H9 (cell line): ENCODE data around the gene SEMA3F. TPM values are rescaled to one million over a fixed set of nuclear protein-coding genes. Genes with fewer than 3 reads are reported as not detected.

Experiments
- DNase-seq: peaks from one replicate; pipeline ENCODE4 v3.0.0-alpha.2; 2017
- H2AFZ ChIP-seq: one replicate; pipeline ENCODE4 v1.6.1; 2013; ENCODE audit warnings: mild to moderate bottlenecking, low read length, control low read depth, moderate library complexity
- H2AK5ac ChIP-seq: 2 replicates; pipeline ENCODE4 v1.6.1; 2013; ENCODE audit warnings: low read length, control low read depth, mixed read lengths; ENCODE audit not compliant: insufficient read length
- H2BK120ac ChIP-seq: one replicate; pipeline ENCODE4 v1.6.1; 2013; ENCODE audit warnings: low read depth, mild to moderate bottlenecking, low read length, control low read depth, inconsistent platforms; ENCODE audit not compliant: poor library complexity, severe bottlenecking
- H2BK12ac ChIP-seq: 2 replicates; pipeline ENCODE4 v1.6.1; 2013; ENCODE audit warnings: low read length, control low read depth, mixed read lengths, low read depth; ENCODE audit not compliant: insufficient read length
- H2BK15ac ChIP-seq: 2 replicates; pipeline ENCODE4 v1.6.1; 2013; ENCODE audit warnings: low read depth, low read length, control low read depth
- H2BK20ac ChIP-seq: one replicate; pipeline ENCODE4 v1.6.1; 2013; ENCODE audit warnings: low read depth, mild to moderate bottlenecking, low read length, control low read depth, inconsistent platforms; ENCODE audit not compliant: poor library complexity, severe bottlenecking
- H2BK5ac ChIP-seq: 2 replicates; pipeline ENCODE4 v1.6.1; 2013; ENCODE audit warnings: low read length, control low read depth, mixed read lengths; ENCODE audit not compliant: insufficient read length
- H3K14ac ChIP-seq: 2 replicates; pipeline ENCODE4 v1.6.1; 2013; ENCODE audit warnings: low read length, control low read depth; ENCODE audit not compliant: insufficient read depth
- H3K18ac ChIP-seq: 2 replicates; pipeline ENCODE4 v1.6.1; 2013; ENCODE audit warnings: low read depth, mild to moderate bottlenecking, mixed read lengths, low read length, control low read depth; ENCODE audit not compliant: insufficient read length
- H3K23ac ChIP-seq: 2 replicates; pipeline ENCODE4 v1.6.1; 2013; ENCODE audit warnings: low read length, control low read depth, mixed read lengths, low read depth; ENCODE audit not compliant: insufficient read length
- H3K23me2 ChIP-seq: 2 replicates; pipeline ENCODE4 v1.6.1; 2013; ENCODE audit warnings: low read depth, mild to moderate bottlenecking, mixed read lengths, low read length, control low read depth; ENCODE audit not compliant: insufficient read length, poor library complexity, severe bottlenecking
- H3K27ac ChIP-seq: 2 replicates; pipeline ENCODE4 v1.5.1; 2013; ENCODE audit warnings: low read length, control low read depth, mixed read lengths, low read depth; ENCODE audit not compliant: insufficient read length
- H3K27me3 ChIP-seq: 2 replicates; pipeline ENCODE4 v1.6.1; 2013; ENCODE audit warnings: low read length, control low read depth, inconsistent platforms; ENCODE audit not compliant: insufficient read depth
- H3K4ac ChIP-seq: 2 replicates; pipeline ENCODE4 v1.6.1; 2013; ENCODE audit warnings: low read depth, mild to moderate bottlenecking, control low read depth, inconsistent platforms, low read length, moderate library complexity
- H3K4me1 ChIP-seq: 2 replicates; pipeline ENCODE4 v1.6.1; 2013; ENCODE audit warnings: low read length, control low read depth, inconsistent platforms; ENCODE audit not compliant: insufficient read depth
- H3K4me2 ChIP-seq: 2 replicates; pipeline ENCODE4 v1.6.1; 2013; ENCODE audit warnings: low read length, control low read depth, mixed read lengths; ENCODE audit not compliant: insufficient read length, insufficient read depth
- H3K56ac ChIP-seq: 2 replicates; pipeline ENCODE4 v1.6.1; 2013; ENCODE audit warnings: low read depth, mild to moderate bottlenecking, mixed read lengths, low read length, control low read depth; ENCODE audit not compliant: insufficient read length
- H3K79me1 ChIP-seq: 2 replicates; pipeline ENCODE4 v1.6.1; 2013; ENCODE audit warnings: low read depth, mild to moderate bottlenecking, moderate library complexity, low read length, control low read depth, inconsistent platforms; ENCODE audit not compliant: insufficient read depth, poor library complexity, severe bottlenecking
- H3K79me2 ChIP-seq: 2 replicates; pipeline ENCODE4 v1.6.1; 2013; ENCODE audit warnings: low read length, control low read depth, inconsistent platforms; ENCODE audit not compliant: insufficient read depth
- H3K9ac ChIP-seq: 2 replicates; pipeline ENCODE4 v1.6.1; 2013; ENCODE audit warnings: low read length, control low read depth, mixed read lengths; ENCODE audit not compliant: insufficient read length; ENCODE audit errors: extremely low read depth
- H3K9me3 ChIP-seq: one replicate; pipeline ENCODE4 v1.6.1; 2013; ENCODE audit warnings: low read depth, low read length, inconsistent platforms; ENCODE audit not compliant: control insufficient read depth
- H3T11ph ChIP-seq: one replicate; pipeline ENCODE4 v1.6.1; 2013; ENCODE audit warnings: mild to moderate bottlenecking, low read length, control low read depth, inconsistent platforms
- H4K20me1 ChIP-seq: one replicate; pipeline ENCODE4 v1.6.1; 2013; ENCODE audit not compliant: control insufficient read depth, insufficient read length, insufficient read depth
- H4K5ac ChIP-seq: 2 replicates; pipeline ENCODE4 v1.6.1; 2013; ENCODE audit warnings: low read depth, mild to moderate bottlenecking, mixed read lengths, low read length, control low read depth; ENCODE audit not compliant: insufficient read length
- H4K8ac ChIP-seq: replicated peaks from 2 replicates; pipeline ENCODE4 v1.6.1; 2013; ENCODE audit warnings: low read length, control low read depth, mixed read lengths, low read depth; ENCODE audit not compliant: insufficient read length
- H4K91ac ChIP-seq: 2 replicates; pipeline ENCODE4 v1.6.1; 2013; ENCODE audit warnings: low read depth, mild to moderate bottlenecking, moderate library complexity, mixed read lengths, low read length, control low read depth; ENCODE audit not compliant: insufficient read length
- H3K27ac Mint-ChIP-seq, 3 experiments: 2 replicates in 2 of 3; 3 replicates in 1 of 3; pipeline ENCODE4 v1.8.0; 2020 to 2021; ENCODE audit warnings: mixed read lengths in 3 of 3, mild to moderate bottlenecking in 1 of 3, moderate library complexity in 1 of 3
- H3K27me3 Mint-ChIP-seq: 2 replicates; pipeline ENCODE4 v1.8.0; 2021; ENCODE audit warnings: low read depth, mild to moderate bottlenecking, moderate library complexity, mixed read lengths
- H3K36me3 Mint-ChIP-seq, 3 experiments: 2 replicates in 2 of 3; 3 replicates in 1 of 3; pipeline ENCODE4 v1.8.0; 2020 to 2021; ENCODE audit warnings: low read depth in 3 of 3, mixed read lengths in 3 of 3; ENCODE audit not compliant: insufficient read depth in 1 of 3
- H3K4me1 Mint-ChIP-seq, 2 experiments: 2 replicates each; pipeline ENCODE4 v1.8.0; 2020; ENCODE audit warnings: mixed read lengths in 2 of 2
- H3K4me3 Mint-ChIP-seq, 2 experiments: 2 replicates in 1 of 2; 3 replicates in 1 of 2; pipeline ENCODE4 v1.8.0; 2020 to 2021; ENCODE audit warnings: mild to moderate bottlenecking in 2 of 2, mixed read lengths in 2 of 2, moderate library complexity in 1 of 2
- H3K9me3 Mint-ChIP-seq, 2 experiments: 2 replicates in 1 of 2; 3 replicates in 1 of 2; pipeline ENCODE4 v1.8.0; 2020; ENCODE audit warnings: mild to moderate bottlenecking in 2 of 2, mixed read lengths in 2 of 2, moderate library complexity in 1 of 2
- WGBS: extraction: QIAGEN DNeasy Blood & Tissue Kit; methylation state at CpG from one replicate; pipeline ENCODE4 v1.1.7; 2013; ENCODE audit warnings: missing lambda C conversion rate, low lambda C conversion rate, mixed read lengths; ENCODE audit not compliant: insufficient read length; ENCODE audit errors: extremely low coverage; 5-methylcytosine and 5-hydroxymethylcytosine counted together
- total RNA-seq: library from RNA; stranded (reverse); gene quantifications from 2 replicates; pipeline ENCODE4 v1.2.1, GENCODE V29; 2021
- TF ChIP-seq, protein P1 (sequence below): fragments of 200-600 bp; sonication (generic); conservative IDR thresholded peaks from 3 replicates; pipeline ENCODE4 v1.8.0; 2021; ENCODE audit warnings: antibody characterized with exemption, mild to moderate bottlenecking

SEMA3F gene
- total RNA-seq, 1 experiment from 2014 or later: 14.3 TPM

DNA sequence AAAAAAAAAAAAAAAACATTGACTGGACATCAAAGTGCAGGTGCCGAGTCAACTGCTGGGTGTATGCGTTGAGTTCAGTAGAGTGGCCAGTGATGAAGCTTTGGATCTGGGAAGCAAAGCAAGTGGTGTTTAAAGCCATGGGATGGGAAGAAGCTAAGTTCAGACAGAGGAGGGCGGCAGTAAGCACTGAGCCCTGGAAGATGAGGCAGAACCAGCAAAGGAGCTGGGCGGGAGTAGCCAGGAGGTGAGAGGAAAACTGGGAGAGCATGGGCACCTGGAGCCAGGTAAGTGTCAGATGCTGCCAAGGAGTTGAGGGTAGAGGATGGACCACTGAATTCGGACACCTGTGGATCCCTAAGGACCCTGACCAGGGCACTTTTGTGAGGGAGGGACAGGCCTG is 69.5 kb downstream of the SEMA3F start:
- no peak overlapping the region for H3T11ph ChIP-seq
- no peak overlapping the region for H3K4ac ChIP-seq
- no peaks in the 10 kb centered on the region for H3K27me3 ChIP-seq
- H3K9ac ChIP-seq: no peak overlapping the region
- H2BK15ac ChIP-seq: no peak overlapping the region
- Mint-ChIP-seq H3K4me1 (peaks cover 20 to 29% of the 10 kb centered on the region in 2 experiments), H3K4me3 (no peak overlapping the region), H3K27ac (peak overlapping the region in 1 of 3 experiments; percentile 32; a peak in 1 of 7 replicates), H3K36me3 (no peaks in the 10 kb centered on the region; a peak in 1 of 7 replicates), H3K9me3 (peaks cover 2 to 4% of the 10 kb centered on the region in 2 experiments; a peak in 3 of 5 replicates), H3K27me3 (peaks cover 27% of the 10 kb centered on the region)
- H3K14ac ChIP-seq: no peak overlapping the region
- no peak overlapping the region for H3K56ac ChIP-seq
- H3K4me1 ChIP-seq: no peaks in the 10 kb centered on the region
- WGBS: no CpG with 5 or more reads among the region's 5 CpGs
- no peak overlapping the region for H3K27ac ChIP-seq
- H3K79me2 ChIP-seq: no peaks in the 10 kb centered on the region
- no peaks in the 10 kb centered on the region for H4K20me1 ChIP-seq
- no peak overlapping the region for H3K4me2 ChIP-seq
- no peak overlapping the region for H4K8ac ChIP-seq
- no peak overlapping the region for H2BK20ac ChIP-seq
- H2BK12ac ChIP-seq: no peak overlapping the region
- no peak overlapping the region for H4K5ac ChIP-seq
- H3K23me2 ChIP-seq: peaks cover 12% of the 10 kb centered on the region
- H3K18ac ChIP-seq: no peak overlapping the region
- no peak overlapping the region for H2AK5ac ChIP-seq
- H3K23ac ChIP-seq: no peak overlapping the region
- H3K9me3 ChIP-seq: no peaks in the 10 kb centered on the region
- H2AFZ ChIP-seq: no peak overlapping the region
- H4K91ac ChIP-seq: no peak overlapping the region
- H2BK120ac ChIP-seq: no peak overlapping the region
- H3K79me1 ChIP-seq: no peaks in the 10 kb centered on the region
- TF ChIP-seq, protein P1, sequence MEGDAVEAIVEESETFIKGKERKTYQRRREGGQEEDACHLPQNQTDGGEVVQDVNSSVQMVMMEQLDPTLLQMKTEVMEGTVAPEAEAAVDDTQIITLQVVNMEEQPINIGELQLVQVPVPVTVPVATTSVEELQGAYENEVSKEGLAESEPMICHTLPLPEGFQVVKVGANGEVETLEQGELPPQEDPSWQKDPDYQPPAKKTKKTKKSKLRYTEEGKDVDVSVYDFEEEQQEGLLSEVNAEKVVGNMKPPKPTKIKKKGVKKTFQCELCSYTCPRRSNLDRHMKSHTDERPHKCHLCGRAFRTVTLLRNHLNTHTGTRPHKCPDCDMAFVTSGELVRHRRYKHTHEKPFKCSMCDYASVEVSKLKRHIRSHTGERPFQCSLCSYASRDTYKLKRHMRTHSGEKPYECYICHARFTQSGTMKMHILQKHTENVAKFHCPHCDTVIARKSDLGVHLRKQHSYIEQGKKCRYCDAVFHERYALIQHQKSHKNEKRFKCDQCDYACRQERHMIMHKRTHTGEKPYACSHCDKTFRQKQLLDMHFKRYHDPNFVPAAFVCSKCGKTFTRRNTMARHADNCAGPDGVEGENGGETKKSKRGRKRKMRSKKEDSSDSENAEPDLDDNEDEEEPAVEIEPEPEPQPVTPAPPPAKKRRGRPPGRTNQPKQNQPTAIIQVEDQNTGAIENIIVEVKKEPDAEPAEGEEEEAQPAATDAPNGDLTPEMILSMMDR: peak; percentile 39; the same call in 2 of the 3 replicates
- DNase-seq: no peak
- no peak overlapping the region for H2BK5ac ChIP-seq
